GM12873 (cell line): ENCODE measurements around the gene UPB1.

Experiments
- CTCF ChIP-seq: IDR thresholded peaks from 2 replicates; pipeline ENCODE4 v1.5.1; 2012; ENCODE audit warnings: low read depth, mild to moderate bottlenecking, moderate library complexity, low read length, control low read depth; ENCODE audit not compliant: insufficient read depth; ENCODE audit errors: missing control alignments

UPB1 gene

GRCh38 chr22:24494167-24494527 is 985 bp upstream of the UPB1 start:
- TF ChIP-seq CTCF = no peak

GRCh38 chr22:24495365-24495675 is 188 bp downstream of the UPB1 start:
- no peak for TF ChIP-seq CTCF

GRCh38 chr22:24496234-24496633 is 1.1 kb downstream of the UPB1 start:
- no peak for TF ChIP-seq CTCF

- TF ChIP-seq CTCF = no peak
Observed at GRCh38 chr22:24496661-24497060, 1.5 kb downstream of the UPB1 start.

- TF ChIP-seq CTCF = no peak
Observed at GRCh38 chr22:24497841-24498258, 2.7 kb downstream of the UPB1 start.

GRCh38 chr22:24498824-24499223 is 3.7 kb downstream of the UPB1 start:
- TF ChIP-seq CTCF = no peak

- TF ChIP-seq CTCF = no peak
Observed at GRCh38 chr22:24499706-24500276, 4.7 kb downstream of the UPB1 start.
